HL-60/S4 (cell line): ENCODE data around the gene SLC25A46.
"Not testable (repeated sequence)": the region's sequence is repeated elsewhere in the genome, so short reads cannot be mapped to it uniquely, and the experiment has no call there.

Experiments
- in situ Hi-C: fragments of 300-500 bp; cut with MboI; formaldehyde crosslinking; loops from 2 replicates; pipeline ENCODE4 v1.14.3; 2022; ENCODE audit warnings: low sequenced_read_pairs

SLC25A46 gene

GRCh38 chr5:110738812-110739651 is at the start of gene SLC25A46:
SLC25A46 (plus strand) TSS chr5:110739007; CDS start chr5:110739120, 113 bp downstream.
- in situ Hi-C loops, result no loop called here

GRCh38 chr5:110690587-110690986 is 48.2 kb upstream of the SLC25A46 start:
- in situ Hi-C loops, result not testable (repeated sequence)

GRCh38 chr5:110692669-110693068 is 46.1 kb upstream of the SLC25A46 start:
- in situ Hi-C loops, result not testable (repeated sequence)

GRCh38 chr5:110702300-110702699 is 36.5 kb upstream of the SLC25A46 start:
- in situ Hi-C loops, result no loop called here

- in situ Hi-C loops, result no loop called here
Observed at GRCh38 chr5:110702704-110703103, 36.1 kb upstream of the SLC25A46 start.

- in situ Hi-C loops, result no loop called here
Observed at GRCh38 chr5:110703481-110703880, 35.3 kb upstream of the SLC25A46 start.

- in situ Hi-C loops, result no loop called here
Observed at GRCh38 chr5:110705349-110705748, 33.5 kb upstream of the SLC25A46 start.

- in situ Hi-C loops, result no loop called here
Observed at GRCh38 chr5:110707260-110707844, 31.5 kb upstream of the SLC25A46 start.

GRCh38 chr5:110716247-110717245 is 22.3 kb upstream of the SLC25A46 start:
- in situ Hi-C loops, result no loop called here

GRCh38 chr5:110718311-110718710 is 20.5 kb upstream of the SLC25A46 start:
- in situ Hi-C loops, result no loop called here

- in situ Hi-C loops, result no loop called here
Observed at GRCh38 chr5:110726249-110727024, 12.4 kb upstream of the SLC25A46 start, which contains the start of gene TMEM232. TMEM232 (minus strand) TSS chr5:110726671; CDS start chr5:110667352, 59,319 bp downstream.

GRCh38 chr5:110727025-110727314 is 11.8 kb upstream of the SLC25A46 start:
- in situ Hi-C loops, result no loop called here

- in situ Hi-C loops, result not testable (repeated sequence)
Observed at GRCh38 chr5:110731499-110731898, 7.3 kb upstream of the SLC25A46 start.

GRCh38 chr5:110734101-110734500 is 4.7 kb upstream of the SLC25A46 start:
- in situ Hi-C loops, result no loop called here

GRCh38 chr5:110735556-110735955 is 3.3 kb upstream of the SLC25A46 start:
- in situ Hi-C loops, result no loop called here

- in situ Hi-C loops, result no loop called here
Observed at GRCh38 chr5:110736753-110737152, 2.1 kb upstream of the SLC25A46 start.

GRCh38 chr5:110738503-110738811 is 350 bp upstream of the SLC25A46 start:
- in situ Hi-C loops, result no loop called here

GRCh38 chr5:110751902-110752762 is 13.3 kb downstream of the SLC25A46 start:
- in situ Hi-C loops, result no loop called here

- in situ Hi-C loops, result no loop called here
Observed at GRCh38 chr5:110752953-110753352, 14.1 kb downstream of the SLC25A46 start.

- in situ Hi-C loops, result no loop called here
Observed at GRCh38 chr5:110753600-110753999, 14.8 kb downstream of the SLC25A46 start.
